GM21447 (cell line): ENCODE results near the gene ATXN1.
"Not testable (repeated sequence)": the region's sequence is repeated elsewhere in the genome, so short reads cannot be mapped to it uniquely, and the experiment has no call there.

Experiments used
- ATAC-seq: cut with Tn5 transposase; IDR thresholded peaks from one replicate; pipeline ENCODE4 v1.9.1; 2021; ENCODE audit not compliant: unreplicated experiment

Gene ATXN1

DNA sequence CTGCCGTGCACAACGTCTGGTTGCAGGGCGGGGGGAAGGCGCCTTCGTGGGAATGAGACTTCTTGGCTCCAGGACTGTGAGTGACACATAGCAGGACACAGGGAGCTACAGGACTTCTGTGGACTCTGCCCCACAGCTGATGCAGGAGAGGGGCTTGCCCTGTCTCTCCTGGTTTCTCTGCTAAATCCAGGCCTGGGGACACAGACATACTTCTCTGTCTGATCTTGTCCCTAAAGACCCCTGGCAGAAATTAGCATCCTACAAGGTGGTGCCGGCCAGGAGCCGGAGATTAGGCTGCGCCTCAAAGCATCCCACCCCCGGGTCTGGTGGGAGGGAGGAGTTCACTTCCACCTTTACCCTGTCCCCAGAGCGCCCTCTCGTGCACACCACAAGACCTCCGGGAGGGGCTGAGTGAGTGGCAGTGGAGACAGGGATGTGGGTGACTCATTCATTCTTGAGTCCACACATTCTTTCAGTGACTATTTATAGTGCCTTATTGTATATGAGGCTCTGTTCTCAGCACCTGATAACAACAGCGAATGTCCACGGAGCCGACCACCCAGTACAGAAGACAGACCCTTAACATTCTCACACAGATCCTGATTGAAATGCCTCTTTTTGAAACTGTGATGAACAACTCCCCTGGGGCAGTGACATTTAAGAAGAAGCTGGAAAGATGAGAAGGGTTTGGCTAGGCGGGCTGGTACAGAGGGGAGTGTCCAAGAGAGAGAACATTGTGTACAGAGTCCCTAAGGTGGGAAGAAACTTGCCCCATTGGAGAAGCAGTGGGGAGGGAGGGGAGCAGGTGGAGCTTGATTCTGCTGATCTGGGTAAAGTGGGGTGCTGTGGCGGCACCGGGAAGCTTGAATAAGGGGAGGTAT is 483.9 kb downstream of the ATXN1 start:
- no peak for ATAC-seq

DNA sequence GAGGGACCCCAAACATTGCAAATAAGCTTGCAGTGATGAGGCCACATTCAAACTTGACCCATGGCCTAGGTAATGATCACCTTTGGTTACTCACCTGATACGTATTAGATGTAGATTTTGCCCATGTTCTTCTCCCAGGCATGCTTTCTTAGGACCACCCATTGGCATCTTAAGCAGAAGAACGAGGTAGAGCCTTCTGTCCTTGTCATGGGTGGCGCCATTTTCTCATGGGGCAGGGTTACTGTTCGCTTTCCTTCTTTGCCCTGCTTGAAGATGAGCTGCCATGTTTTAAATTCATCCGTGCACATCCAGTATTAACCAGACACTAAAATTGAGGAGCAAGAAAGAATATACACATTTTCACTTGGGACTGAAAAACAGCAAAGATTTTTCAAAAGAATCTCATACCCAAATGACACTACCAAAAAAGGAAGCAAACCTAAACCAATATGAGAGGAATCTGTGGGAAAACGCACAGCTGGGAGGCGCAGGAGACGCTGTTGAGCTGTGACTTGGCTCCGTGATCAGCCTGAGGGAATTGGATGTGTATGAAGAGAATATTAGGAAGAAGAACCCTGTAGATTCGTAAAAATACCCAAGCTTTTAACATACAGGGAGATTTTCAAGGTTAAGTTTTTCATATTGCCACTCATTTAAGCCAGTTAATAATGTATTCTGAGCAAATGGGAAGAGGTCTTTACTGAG is 486.2 kb downstream of the ATXN1 start:
- no peak for ATAC-seq

DNA sequence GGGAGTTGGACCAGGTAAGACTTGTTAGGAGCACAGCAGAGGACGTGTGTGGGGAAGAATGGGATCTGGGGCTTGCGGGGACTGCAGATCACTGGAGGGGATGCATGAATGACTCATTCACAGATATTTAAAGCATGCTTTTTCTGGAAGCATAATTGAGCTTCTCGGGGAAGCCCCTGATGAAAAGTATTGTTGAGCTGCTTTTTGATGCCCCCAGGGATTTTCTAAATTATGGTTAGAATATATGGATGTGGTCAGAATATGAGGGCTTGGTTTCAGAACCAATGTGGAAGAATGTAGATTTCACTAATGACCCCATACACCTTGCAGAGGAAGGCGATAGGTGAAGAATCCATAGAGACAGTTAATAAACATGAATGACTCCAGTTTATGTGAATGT is 486.8 kb downstream of the ATXN1 start:
- ATAC-seq, result no peak

DNA sequence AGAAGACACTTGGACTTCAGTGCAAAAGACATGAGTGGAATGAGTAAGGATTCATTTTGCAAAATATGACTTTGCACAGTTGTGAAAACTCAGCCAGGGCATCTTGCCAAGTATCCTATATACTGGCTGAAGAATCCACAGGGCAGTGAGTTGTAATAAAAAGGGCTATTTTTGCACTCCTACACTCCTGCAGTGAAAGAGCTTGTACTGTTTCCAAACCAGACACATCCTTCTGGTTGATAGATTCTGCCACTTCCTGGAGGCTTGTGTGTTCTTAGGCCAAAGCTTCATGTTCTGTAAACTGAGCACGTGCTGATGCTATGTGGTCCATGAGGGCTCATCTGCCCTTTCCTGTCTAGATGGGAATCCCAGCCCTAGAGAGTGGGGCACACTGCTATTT is 488.0 kb downstream of the ATXN1 start:
- no peak for ATAC-seq

DNA sequence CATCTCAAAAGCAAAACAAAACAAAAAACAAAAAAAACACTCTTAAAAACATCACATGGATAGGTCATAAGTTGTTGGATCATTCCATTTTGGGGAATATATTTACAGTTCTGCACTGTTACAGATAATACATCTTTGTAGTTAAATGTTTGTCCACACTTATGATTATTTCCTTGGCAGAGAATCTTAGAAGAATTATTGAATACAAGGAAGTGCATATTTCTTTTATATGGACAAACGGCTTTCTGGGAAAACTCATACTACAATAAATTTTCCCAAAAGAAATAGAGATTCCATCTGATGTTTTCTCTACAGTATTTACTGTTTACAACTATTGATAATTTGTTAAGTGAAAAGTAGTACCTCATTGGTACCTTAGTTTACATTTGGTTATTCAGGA is 489.1 kb downstream of the ATXN1 start:
- no peak for ATAC-seq

DNA sequence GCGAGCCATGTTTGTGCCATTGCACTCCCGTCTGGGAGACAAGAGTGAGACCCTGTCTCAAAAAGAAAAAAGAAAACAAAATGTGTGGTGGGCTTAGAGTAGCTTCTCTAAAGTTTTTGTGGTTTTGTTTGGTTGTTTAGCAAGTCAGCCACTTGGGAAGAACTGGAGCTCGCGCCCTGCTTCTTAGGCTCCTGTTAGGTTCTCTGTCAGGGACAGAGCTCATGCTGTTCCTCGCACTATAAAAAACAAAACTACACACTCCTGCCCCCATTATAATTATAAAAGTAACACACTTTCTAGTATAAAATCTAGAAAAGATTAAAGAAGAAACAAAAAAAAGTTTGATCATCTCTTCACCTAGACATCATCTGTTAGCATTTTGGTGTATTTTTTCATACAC is 489.8 kb downstream of the ATXN1 start:
- no peak for ATAC-seq

DNA sequence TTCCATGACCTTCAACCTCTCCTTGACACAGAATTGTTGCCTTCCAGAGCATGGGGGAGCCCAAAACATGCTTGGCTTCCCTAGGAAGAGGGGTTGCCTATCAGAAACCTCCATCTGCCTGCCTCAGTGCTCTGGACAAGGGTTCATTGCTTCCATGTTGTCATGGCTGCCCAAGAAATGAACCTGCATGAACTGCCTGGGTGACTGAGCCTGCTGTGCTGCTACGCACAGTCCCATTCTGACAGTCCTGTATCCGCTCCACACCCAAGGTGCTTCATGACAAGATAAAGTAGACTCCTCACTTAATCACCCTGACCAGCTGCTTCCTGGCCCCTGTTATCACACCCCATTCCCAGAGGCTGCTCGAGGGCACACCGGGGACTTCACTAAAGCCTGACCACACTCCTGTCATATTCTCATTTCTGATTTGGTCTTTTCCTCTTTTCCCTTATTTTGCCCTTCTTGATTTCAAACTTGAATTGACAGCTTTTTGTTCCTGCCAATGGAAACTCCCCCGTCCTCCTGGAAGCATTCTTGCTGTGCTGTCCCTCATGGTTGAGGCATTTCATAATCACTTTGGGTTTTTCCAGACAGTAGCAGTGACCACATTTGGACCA is 491.0 kb downstream of the ATXN1 start:
- no peak for ATAC-seq

DNA sequence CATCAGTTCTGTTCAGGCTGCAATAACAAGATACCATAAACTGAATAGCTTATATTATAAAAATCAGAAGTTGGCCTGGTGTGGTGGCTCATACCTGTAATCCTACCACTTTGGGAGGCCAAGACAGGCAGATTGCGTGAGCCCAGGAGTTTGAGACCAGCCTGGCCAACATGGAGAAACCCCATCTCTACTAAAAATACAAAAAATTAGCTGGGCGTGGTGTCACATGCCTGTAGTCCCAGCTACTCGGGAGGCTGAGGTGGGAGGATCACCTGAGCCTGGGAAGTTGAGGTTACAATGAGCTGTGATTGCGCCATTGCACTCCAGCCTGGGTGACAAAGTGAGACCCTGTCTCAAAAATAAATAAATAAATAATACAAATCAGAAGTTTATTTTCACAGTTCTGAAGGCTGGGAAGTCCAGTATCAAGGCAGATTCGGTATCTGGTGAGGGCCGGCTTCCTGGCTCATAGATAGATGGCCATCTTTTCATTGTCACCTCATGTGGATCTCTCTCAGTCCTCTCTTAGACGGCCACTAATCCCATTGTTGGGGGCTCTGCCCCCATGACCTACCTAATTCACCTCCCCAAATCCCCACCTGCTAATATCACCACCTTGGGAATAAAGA is 491.7 kb downstream of the ATXN1 start:
- not testable (repeated sequence) for ATAC-seq

DNA sequence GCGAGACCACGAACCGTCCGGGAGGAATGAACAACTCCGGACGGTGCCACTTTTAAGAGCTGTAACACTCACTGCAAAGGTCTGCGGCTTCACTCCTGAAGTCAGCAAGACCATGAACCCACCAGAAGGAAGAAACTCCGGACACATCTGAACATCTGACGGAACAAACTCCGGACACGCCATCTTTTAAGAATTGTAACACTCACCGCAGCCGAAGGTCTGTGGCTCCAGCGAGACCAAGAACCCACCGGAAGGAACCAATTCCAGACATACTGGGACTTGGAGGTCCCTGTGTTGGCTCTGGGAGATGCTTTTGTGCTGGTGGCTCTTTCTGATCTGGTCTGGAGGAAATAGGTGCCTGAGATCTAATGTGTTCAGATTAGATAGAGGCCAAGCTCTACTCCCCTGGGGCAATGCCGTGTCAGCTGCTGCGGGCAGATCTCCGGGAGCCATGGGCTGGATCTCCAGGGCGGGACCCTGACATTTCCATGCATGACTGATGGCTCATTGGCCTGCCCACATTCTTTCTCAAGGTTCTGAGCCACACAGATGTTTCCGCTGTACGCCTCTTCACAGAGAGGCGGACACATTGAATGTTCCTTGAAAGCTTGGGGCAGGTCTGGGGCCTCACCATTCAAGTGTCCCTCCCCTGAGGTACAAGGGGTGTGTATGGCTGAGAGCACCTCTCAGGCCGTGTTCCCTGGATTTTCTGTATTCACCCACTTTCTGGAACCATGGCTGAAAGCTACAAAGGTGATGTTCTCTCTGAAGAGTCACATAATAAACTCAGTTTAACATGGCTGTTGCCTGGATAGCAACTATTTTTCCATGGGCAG is 493.6 kb downstream of the ATXN1 start:
- no peak for ATAC-seq

DNA sequence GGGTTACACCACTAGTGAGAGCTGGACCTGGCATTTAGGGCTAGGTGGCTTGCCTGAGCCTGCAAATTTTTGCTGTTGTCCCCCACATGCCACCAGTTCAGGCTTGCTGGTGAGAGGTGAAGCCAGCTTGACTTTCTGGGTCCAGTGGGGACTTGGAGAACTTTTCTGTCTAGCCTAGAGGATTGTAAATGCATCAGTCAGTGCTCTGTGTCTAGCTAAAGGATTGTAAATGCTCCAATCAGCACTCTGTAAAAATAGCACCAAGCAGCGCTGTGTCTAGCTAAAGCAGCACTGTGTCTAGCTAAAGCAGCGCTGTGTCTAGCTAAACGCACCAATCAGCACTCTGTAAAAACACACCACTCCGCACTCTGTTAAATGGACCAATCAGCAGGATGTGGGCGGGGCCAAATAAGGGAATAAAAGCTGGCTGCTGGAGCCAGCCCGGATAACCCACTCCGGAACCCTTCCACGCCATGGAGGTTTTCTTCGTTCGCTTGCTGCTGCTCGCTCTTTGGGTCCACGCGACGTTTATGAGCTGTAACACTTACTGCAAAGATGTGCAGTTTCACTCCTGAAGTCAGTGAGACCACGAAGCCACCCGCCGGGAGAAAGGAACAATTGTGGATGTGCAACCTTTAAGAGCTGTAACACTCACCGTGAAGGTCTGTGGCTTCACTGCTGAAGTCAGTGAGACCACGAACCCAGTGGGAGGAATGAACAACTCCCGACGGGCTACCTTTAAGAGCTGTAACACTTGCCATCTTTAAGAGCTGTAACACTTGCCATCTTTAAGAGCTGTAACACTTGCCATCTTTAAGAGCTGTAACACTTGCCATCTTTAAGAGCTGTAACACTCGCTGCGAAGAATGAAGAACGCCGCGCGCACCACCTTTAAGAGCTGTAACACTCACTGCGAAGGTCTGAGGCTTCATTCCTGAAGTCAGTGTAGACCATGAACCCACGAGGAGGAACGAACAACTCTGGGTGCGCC is 495.6 kb downstream of the ATXN1 start:
- no peak for ATAC-seq

DNA sequence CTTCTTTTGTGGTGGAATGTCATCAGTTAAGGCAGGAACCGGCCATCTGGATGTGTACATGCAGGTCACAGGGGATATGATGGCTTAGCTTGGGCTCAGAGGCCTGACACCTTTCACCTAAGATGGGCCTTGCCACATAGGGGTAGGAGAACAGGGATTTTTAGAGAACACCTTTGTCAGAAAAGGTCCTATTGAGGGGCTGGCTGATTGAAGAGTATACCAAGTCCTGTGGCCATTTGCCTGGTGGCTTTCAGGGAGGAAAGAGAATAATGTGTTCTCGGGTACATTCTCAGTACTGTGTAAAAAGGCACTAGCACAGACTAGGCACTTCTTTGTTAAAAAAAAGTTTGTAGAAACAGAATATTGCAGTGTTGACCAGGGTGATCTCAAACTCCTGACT is 496.5 kb downstream of the ATXN1 start:
- ATAC-seq, result no peak

DNA sequence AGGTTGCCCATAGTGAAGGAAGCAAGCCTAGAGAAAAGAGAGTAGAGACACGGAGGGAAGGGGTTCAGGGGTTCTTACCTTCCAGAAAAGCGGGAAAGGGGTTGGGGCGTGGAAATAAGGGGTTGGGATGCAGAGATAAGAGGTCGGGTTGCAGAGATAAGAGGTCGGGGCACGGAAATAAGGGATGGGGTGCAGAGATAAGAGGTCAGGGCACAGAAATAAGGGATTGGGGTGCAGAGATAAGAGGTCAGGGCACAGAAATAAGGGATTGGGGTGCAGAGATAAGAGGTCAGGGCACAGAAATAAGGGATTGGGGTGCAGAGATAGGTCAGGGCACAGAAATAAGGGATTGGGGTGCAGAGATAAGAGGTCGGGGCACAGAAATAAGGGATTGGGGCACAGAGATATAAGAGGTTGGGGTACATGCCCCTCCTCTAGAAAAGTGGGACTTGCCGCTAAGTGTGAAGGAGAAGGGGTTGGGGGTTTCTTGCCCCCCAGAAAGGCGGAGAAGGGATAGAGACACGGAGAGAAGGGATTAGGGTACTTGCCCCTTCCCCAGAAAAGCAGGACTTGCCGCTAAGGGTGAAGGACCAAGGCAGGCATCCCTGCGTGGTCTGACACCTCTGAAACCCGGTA is 497.7 kb downstream of the ATXN1 start:
- ATAC-seq, result not testable (repeated sequence)

DNA sequence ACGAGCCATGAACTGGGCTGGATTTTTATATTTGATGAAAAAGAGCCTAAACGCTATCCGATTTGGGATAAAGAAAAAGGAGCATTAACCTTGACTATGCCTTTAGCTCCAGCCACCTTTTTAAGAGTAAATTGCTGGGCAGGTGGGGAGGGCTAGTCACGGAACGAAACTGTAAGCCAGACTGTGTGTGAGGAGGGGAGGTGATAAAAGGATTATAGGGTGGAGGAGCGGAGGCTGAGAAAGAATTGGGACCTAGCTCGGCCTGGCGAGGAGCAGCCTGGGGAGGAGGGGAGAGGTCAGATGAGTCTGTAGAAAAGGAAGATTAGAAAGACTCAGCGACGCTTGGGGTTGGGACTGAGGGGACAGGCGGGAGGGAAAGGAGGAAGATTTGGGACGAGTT is 498.5 kb downstream of the ATXN1 start:
- not testable (repeated sequence) for ATAC-seq

DNA sequence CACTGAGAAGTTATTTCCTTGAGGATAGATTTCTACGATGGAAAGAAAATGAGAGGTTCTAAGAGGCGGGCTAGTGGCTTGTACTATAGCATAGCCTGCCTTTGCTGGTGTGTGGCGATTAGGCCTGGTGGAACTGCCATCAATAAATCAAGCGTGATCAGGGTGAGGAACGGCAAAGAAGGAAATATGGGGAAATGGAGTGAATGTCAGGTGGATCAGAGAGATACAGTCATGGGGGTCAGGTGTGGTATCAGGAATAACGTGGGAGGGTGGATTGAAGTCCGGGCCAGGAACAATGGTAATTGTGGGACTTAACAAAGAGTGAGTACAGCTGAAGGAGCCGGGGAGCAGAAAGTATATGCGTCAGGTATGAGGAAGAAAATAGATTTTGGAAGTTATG is 500.7 kb downstream of the ATXN1 start:
- ATAC-seq, result not testable (repeated sequence)

DNA sequence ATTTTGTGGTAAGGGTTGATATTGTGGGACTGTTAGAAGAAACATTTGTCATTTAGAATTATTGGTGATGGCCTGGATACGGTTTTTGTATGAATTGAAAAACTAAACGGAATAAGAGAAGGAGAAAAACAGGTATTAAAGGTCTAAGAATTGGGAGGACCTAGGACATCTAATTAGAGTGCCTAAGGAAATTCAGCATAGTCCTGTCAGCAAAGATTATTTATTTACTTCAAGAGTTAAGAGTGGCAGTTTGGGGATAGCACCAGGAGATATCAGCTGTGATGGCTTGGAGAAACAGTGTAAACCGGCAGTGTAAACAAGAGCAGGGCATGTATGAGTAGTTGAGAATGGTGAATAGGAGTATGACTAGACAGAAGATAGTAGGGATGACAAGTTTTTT is 501.7 kb downstream of the ATXN1 start:
- not testable (repeated sequence) for ATAC-seq

DNA sequence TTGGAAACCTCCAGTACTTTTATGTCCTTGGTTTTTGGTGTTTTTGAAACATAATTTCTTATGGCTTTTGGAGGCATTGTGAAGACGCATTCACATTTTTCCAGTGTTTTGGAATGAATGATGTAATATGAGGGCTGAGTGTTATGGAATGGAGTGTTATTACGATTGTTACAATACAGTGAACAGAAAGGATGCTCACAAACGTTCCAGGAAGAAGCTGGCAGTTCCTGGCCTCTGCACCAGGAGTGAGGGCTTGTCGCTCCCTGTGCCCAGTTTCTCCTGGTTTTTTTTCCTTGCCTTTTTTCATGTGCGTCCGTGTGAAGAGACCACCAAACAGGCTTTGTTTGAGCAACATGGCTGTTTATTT is 502.6 kb downstream of the ATXN1 start:
- ATAC-seq, result no peak

DNA sequence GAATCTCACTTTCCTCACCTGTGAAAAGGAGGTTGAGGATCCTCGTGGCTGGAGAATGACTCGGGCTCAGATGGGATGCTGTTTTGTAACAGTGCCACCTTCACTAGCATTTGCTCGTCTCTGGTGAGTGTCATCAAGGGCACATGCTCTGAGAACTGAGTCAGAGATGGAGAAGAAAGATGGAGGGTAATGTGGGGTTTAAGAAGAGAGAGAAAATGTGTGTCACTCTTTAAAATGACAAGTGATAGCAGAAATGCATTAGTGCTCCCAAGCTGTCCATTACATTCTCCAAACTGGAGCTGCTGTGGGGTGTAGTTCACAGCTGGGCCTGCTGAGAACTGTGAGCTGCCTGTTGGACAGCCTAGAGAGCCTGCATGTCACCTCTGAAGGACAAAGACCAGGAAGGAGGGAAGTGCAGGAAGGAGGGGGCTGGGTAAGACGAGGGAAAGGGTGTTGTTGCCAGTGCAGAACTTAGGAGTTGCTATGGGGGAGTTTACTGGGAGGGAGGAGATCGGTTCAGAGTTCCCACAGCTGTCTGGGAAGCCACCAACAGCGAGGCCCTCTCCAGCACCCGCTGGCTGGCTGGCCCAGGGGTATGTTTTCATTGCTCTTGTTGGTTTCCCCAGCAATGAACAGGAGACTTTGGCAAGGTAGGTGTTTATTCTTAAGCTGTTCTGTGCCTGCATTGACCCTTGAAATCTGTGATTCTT is 503.1 kb downstream of the ATXN1 start:
- no peak for ATAC-seq

DNA sequence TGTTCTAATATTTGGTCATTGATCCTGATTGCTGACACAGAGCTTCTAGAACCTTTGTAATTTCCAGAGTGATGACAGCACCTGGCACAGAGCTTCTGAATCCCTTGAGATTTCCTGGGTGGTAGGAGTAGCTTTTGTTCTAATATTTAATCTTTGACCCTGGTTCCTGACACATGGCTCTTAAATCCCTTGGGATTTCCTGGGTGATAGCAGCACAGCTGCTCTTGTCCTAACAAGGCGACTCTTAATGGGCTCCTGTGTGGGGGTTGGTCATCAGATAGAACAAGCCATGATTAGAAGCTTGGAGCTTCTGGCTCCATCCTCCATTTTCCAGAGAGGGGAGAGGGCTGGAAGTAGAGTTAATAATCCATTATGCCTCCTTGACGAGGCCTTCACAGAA is 504.5 kb downstream of the ATXN1 start:
- no peak for ATAC-seq
